Endothelial cell (in vitro differentiated cells): Measurements from ENCODE around the gene DIP2C. TPM values are rescaled to one million over a fixed set of nuclear protein-coding genes. Genes with fewer than 3 reads are reported as not detected.

Source experiments
- DNase-seq: peaks from one replicate; pipeline ENCODE4 v3.0.0; 2021; ENCODE audit warnings: low spot score
- H3K27ac Mint-ChIP-seq: one replicate; pipeline ENCODE4 v1.8.0; 2021; ENCODE audit warnings: mixed read lengths, inconsistent platforms; ENCODE audit not compliant: unreplicated experiment
- H3K27me3 Mint-ChIP-seq: one replicate; pipeline ENCODE4 v1.8.0; 2021; ENCODE audit warnings: mild to moderate bottlenecking, moderate library complexity, mixed read lengths, inconsistent platforms; ENCODE audit not compliant: unreplicated experiment
- H3K36me3 Mint-ChIP-seq: one replicate; pipeline ENCODE4 v1.8.0; 2021; ENCODE audit warnings: mild to moderate bottlenecking, low read depth, mixed read lengths, inconsistent platforms; ENCODE audit not compliant: unreplicated experiment
- H3K4me1 Mint-ChIP-seq: one replicate; pipeline ENCODE4 v1.8.0; 2021; ENCODE audit warnings: mild to moderate bottlenecking, mixed read lengths, inconsistent platforms; ENCODE audit not compliant: unreplicated experiment
- H3K4me3 Mint-ChIP-seq: one replicate; pipeline ENCODE4 v1.8.0; 2021; ENCODE audit warnings: mild to moderate bottlenecking, mixed read lengths, inconsistent platforms; ENCODE audit not compliant: unreplicated experiment
- H3K9me3 Mint-ChIP-seq: one replicate; pipeline ENCODE4 v1.8.0; 2021; ENCODE audit warnings: mixed read lengths, inconsistent platforms; ENCODE audit not compliant: unreplicated experiment
- CTCF ChIP-seq: fragments of 200-600 bp; sonication (generic); IDR thresholded peaks from one replicate; pipeline ENCODE4 v1.5.0; 2021; ENCODE audit warnings: antibody characterized with exemption; ENCODE audit not compliant: unreplicated experiment
- total RNA-seq: library from RNA; stranded (reverse); fragmentation: NEBNext Ultra II Directional; extraction: Animal tissue kit (Norgen Biotek cat#: 25700); gene quantifications from one replicate; pipeline ENCODE4 v1.2.1, GENCODE V29; 2021; ENCODE audit not compliant: unreplicated experiment

DIP2C gene
- total RNA-seq, 1 donor from 2014 or later = 13.1 TPM

DNA sequence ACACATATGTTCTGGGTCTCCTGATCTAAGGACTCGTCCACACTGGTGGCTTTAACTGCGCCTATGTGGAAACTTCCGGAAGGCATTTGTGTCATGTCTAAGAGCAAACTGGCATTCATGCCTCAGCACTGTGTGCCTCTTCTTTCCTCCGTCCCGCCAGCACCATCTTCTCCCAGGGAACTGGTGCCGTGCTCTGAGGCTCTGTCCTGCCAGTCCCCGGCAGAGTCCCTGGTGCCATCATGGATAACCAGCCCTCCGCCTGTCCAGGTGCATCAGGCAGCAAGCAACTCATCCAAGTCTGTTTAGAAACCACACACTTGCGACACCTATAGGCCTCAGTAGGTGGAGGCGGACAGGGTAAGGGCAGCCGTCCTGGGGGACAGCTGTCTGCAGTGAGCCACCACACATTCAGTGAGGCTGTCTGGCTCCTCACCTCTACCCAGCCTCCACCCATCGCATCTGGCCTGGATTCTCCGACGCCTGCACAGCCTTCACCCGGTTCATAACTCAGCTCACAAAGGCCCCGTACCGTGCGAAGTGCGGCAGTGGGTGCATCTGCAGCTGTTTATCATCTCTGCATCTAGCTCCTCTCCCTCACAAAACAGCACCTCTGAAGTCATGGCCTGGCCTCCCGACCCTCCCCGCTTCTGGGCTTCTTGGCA is 162.7 kb downstream of the DIP2C start:
- no peak for TF ChIP-seq CTCF
- Mint-ChIP-seq H3K27me3 (peaks cover 3% of the 10 kb centered on the region), H3K36me3 (peaks cover 3% of the 10 kb centered on the region), H3K4me1 (peaks cover under 1% of the 10 kb centered on the region), H3K4me3 (no peak overlapping the region), H3K27ac (peak overlapping the region; percentile 22), H3K9me3 (no peaks in the 10 kb centered on the region)
- DNase-seq = no peak

DNA sequence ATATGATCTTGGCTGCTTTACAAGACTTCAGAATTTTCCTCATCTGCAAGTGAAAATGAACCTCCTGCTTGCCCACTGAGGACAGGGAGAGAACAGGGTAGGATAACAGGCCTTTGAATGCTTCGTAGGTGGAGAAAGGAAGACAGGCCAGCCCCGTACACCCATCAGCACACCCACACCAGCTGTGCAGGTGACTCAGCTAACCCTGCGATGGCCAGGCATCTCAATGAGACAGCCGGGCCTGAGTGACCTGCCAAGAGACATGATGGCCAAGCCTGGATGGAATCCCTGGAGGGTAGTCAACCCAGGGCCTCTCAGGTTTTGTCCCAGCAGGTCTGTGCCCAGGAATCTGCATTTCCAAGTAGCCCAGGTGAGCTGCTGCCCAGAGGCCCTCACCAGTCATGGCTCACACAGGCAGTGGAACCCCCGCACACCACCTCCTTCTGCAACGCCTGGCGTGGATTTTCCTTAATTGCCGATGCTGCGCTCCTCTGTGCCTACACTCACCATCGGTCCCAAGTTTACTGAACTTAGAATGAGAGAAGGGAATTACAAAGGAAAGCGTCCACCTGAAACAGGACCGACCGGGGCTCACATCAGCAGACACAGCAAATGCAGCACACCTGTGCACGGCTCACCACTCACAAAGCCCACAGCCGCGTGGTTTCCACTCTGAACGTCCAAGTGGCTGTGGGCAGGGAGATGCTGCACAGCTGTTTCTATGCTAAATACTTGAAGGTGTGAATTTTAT is 163.7 kb downstream of the DIP2C start:
- H3K4me1 Mint-ChIP-seq = peaks cover 3% of the 10 kb centered on the region
- TF ChIP-seq CTCF = no peak
- peaks cover 5% of the 10 kb centered on the region for H3K27me3 Mint-ChIP-seq
- no peak overlapping the region for H3K4me3 Mint-ChIP-seq
- no peaks in the 10 kb centered on the region for H3K9me3 Mint-ChIP-seq
- DNase-seq = no peak
- H3K27ac Mint-ChIP-seq = no peak overlapping the region
- H3K36me3 Mint-ChIP-seq = peaks cover 3% of the 10 kb centered on the region

DNA sequence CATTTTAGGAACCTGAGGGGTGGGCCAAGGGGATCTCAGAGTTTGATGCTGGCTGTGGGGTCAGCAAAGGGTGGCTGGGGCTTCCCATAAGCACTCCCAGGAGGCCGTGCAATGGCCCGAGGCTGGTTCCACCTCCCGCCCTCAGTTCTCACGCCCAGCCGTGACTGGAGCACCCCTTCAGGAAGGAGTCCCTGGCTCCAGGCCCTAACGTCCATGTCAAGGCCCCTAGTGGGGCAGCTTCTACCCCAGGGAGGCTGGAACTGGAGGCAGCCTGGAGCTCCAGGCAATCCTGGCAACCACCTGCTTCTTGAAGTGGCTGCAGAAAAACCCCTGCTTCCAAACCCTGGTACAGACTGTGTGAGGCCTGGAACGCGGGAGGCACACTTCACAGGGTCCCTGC is 165.5 kb downstream of the DIP2C start:
- no peak for TF ChIP-seq CTCF
- H3K9me3 Mint-ChIP-seq = no peaks in the 10 kb centered on the region
- no peak overlapping the region for H3K27ac Mint-ChIP-seq
- no peak for DNase-seq
- H3K36me3 Mint-ChIP-seq = peaks cover 3% of the 10 kb centered on the region
- peaks cover 11% of the 10 kb centered on the region for H3K27me3 Mint-ChIP-seq
- H3K4me1 Mint-ChIP-seq = peaks cover 3% of the 10 kb centered on the region
- H3K4me3 Mint-ChIP-seq = no peak overlapping the region

DNA sequence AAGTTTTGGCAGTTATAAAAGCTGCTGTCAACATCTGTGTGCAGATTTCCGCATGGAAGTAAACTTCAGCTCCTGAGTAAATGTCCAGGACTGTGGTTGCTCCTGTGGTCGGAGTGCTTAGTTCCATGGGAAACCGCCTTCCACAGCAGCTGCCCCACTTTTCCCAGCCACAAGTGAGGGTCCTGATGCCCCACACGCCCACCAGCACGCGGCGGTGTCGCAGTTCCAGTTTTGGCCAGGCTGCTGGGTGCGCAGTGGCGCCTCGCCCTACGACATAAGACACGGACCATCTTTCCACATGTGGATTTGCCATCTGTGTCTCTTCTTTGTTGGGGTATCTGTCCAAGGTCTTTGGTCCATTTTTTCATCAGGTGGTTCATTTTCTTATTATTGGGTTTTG is 167.1 kb downstream of the DIP2C start:
- Mint-ChIP-seq H3K36me3 (peaks cover 3% of the 10 kb centered on the region), H3K27me3 (peaks cover 8% of the 10 kb centered on the region), H3K9me3 (no peaks in the 10 kb centered on the region), H3K27ac (no peak overlapping the region), H3K4me3 (no peak overlapping the region), H3K4me1 (peaks cover 3% of the 10 kb centered on the region)
- no peak for DNase-seq
- no peak for TF ChIP-seq CTCF
